H1 (cell line): ENCODE measurements around the gene BSN. TPM values are rescaled to one million over a fixed set of nuclear protein-coding genes. Genes with fewer than 3 reads are reported as not detected.

Experiments
- ASH2L ChIP-seq: fragments of 200-600, 300-600 bp; sonication (generic); IDR thresholded peaks from one replicate; pipeline ENCODE4 v1.7.1; 2017; ENCODE audit warnings: low read length
- BRCA1 ChIP-seq: IDR thresholded peaks from 2 replicates; pipeline ENCODE4 v1.6.1; 2012; ENCODE audit warnings: low read depth, low read length, improper control_type of control experiment
- GABPA ChIP-seq: IDR thresholded peaks from 2 replicates; pipeline ENCODE4 v1.6.1; 2011; ENCODE audit warnings: mild to moderate bottlenecking, low read length, moderate library complexity, borderline replicate concordance; ENCODE audit not compliant: insufficient read depth
- HDAC6 ChIP-seq: IDR thresholded peaks from one replicate; pipeline ENCODE4 v1.7.1; 2012; ENCODE audit warnings: low read depth, mild to moderate bottlenecking, inconsistent platforms, low read length, moderate library complexity
- MAFK ChIP-seq: IDR thresholded peaks from 2 replicates; pipeline ENCODE4 v1.6.1; 2012; ENCODE audit warnings: low read depth, mild to moderate bottlenecking, improper control_type of control experiment, low read length
- PHF8 ChIP-seq: fragments of 200-600 bp; sonication (generic); conservative IDR thresholded peaks from 2 replicates; pipeline ENCODE4 v1.7.1; 2012; ENCODE audit warnings: low read depth, mild to moderate bottlenecking, inconsistent platforms, low read length, moderate library complexity
- RXRA ChIP-seq: IDR thresholded peaks from 2 replicates; pipeline ENCODE4 v1.6.1; 2011; ENCODE audit warnings: low read depth, mild to moderate bottlenecking, low read length, moderate library complexity; ENCODE audit not compliant: insufficient read depth
- SP1 ChIP-seq: IDR thresholded peaks from 2 replicates; pipeline ENCODE4 v1.6.1; 2011; ENCODE audit warnings: low read depth, low read length
- polyA plus RNA-seq, 7 experiments: library from polyadenylated mRNA; depleted of rRNA in 3 of 7; stranded (reverse) in 5 of 7; unstranded in 2 of 7; fragments of >200 nt in 5 of 7; fragments of 200-250 nt in 2 of 7; gene quantifications; 1 replicate in 5 of 7; 2 replicates in 1 of 7; 4 replicates in 1 of 7; pipeline versions ENCODE4 v1.2.1 to v1.2.3, GENCODE V29; 2011 to 2013; ENCODE audit warnings: missing spikeins in 2 of 7, mixed read lengths in 2 of 7
- total RNA-seq: library from RNA; stranded (reverse); fragmentation: NEBNext Ultra II Directional; extraction: Animal tissue kit (Norgen Biotek cat#: 25700); gene quantifications from 2 replicates; pipeline ENCODE4 v1.2.1, GENCODE V29; 2021
- TF ChIP-seq, protein P1 (sequence below): IDR thresholded peaks from 2 replicates; pipeline ENCODE4 v1.6.1; 2012; ENCODE audit warnings: inconsistent platforms
- TF ChIP-seq, protein P2 (sequence below), 3 experiments: IDR thresholded peaks; 1 replicate in 2 of 3; 2 replicates in 1 of 3; pipeline versions ENCODE4 v1.5.1 to v1.6.1; 2011; ENCODE audit warnings: low read length in 3 of 3, mild to moderate bottlenecking in 3 of 3, inconsistent platforms in 2 of 3, low read depth in 1 of 3, moderate library complexity in 1 of 3; ENCODE audit not compliant: insufficient read depth in 1 of 3; ENCODE audit errors: control extremely low read depth in 1 of 3

The BSN gene
- total and polyA plus RNA-seq, 2 of the 8 experiments (the other 6 are each of a cell fraction or from before 2014, with no cell fraction given): 0.60 to 3.0 TPM

DNA sequence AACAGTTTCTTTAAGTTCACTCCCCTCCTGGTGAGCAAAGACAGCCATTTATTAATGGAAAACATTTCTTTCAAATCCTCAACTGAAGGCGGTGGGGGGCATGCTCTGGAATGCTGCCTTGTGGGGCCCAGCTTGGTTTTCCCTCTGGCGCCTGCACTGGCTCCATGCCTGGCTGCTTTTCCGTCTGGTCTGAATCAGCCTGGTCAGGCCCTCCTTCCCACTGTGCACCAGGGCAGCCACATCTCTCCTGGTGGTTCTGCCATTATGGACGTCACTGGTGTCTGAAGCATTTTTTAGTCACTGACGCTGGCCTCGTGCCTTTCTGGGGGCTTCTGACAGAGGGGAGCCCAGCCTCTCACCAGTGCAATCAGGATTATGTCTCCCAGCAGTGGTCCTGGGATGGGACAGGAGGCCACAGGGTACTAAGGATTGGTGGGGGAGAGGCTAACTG, 62.2 kb downstream of the BSN start (continued):
- TF ChIP-seq PHF8: no peak
- no peak for TF ChIP-seq MAFK
- TF ChIP-seq SP1: 0 out of 2 replicates have a peak, but pooled peaks have one; percentile 35
- TF ChIP-seq BRCA1: no peak
- TF ChIP-seq RXRA: no peak
- TF ChIP-seq, protein P1, sequence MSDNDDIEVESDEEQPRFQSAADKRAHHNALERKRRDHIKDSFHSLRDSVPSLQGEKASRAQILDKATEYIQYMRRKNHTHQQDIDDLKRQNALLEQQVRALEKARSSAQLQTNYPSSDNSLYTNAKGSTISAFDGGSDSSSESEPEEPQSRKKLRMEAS: peak; percentile 24; the same call in 1 of the 2 replicates
- no peak for TF ChIP-seq HDAC6
- no peak for TF ChIP-seq GABPA
- no peak for TF ChIP-seq ASH2L
- TF ChIP-seq, protein P2, sequence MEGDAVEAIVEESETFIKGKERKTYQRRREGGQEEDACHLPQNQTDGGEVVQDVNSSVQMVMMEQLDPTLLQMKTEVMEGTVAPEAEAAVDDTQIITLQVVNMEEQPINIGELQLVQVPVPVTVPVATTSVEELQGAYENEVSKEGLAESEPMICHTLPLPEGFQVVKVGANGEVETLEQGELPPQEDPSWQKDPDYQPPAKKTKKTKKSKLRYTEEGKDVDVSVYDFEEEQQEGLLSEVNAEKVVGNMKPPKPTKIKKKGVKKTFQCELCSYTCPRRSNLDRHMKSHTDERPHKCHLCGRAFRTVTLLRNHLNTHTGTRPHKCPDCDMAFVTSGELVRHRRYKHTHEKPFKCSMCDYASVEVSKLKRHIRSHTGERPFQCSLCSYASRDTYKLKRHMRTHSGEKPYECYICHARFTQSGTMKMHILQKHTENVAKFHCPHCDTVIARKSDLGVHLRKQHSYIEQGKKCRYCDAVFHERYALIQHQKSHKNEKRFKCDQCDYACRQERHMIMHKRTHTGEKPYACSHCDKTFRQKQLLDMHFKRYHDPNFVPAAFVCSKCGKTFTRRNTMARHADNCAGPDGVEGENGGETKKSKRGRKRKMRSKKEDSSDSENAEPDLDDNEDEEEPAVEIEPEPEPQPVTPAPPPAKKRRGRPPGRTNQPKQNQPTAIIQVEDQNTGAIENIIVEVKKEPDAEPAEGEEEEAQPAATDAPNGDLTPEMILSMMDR (IDR thresholded peaks at IDR 0.05; ENCODE audit: control extremely low read depth in 1 of 3, insufficient read depth in 1 of 3, low read depth in 1 of 3, low read length in 3 of 3): no peak
- TF ChIP-seq, all 59 proteins: peak for 4
